Glutamatergic neuron (in vitro differentiated cells): ENCODE measurements around the gene THAP2. TPM values are rescaled to one million over a fixed set of nuclear protein-coding genes. Genes with fewer than 3 reads are reported as not detected.

ENCODE experiments used
- DNase-seq: peaks from one replicate; pipeline ENCODE4 v3.0.0; 2022
- H3K27ac Mint-ChIP-seq: one replicate; pipeline ENCODE4 v1.8.0; 2020; ENCODE audit warnings: mild to moderate bottlenecking, mixed read lengths, inconsistent platforms; ENCODE audit not compliant: unreplicated experiment
- H3K27me3 Mint-ChIP-seq: one replicate; pipeline ENCODE4 v1.8.0; 2020; ENCODE audit warnings: mild to moderate bottlenecking, moderate library complexity, mixed read lengths, inconsistent platforms; ENCODE audit not compliant: unreplicated experiment
- H3K36me3 Mint-ChIP-seq: one replicate; pipeline ENCODE4 v1.8.0; 2020; ENCODE audit warnings: mild to moderate bottlenecking, mixed read lengths, inconsistent platforms; ENCODE audit not compliant: unreplicated experiment
- H3K4me1 Mint-ChIP-seq: one replicate; pipeline ENCODE4 v1.8.0; 2020; ENCODE audit warnings: mild to moderate bottlenecking, low read depth, mixed read lengths, inconsistent platforms; ENCODE audit not compliant: unreplicated experiment
- H3K4me3 Mint-ChIP-seq: one replicate; pipeline ENCODE4 v1.8.0; 2020; ENCODE audit warnings: mild to moderate bottlenecking, mixed read lengths, inconsistent platforms; ENCODE audit not compliant: unreplicated experiment
- H3K9me3 Mint-ChIP-seq: one replicate; pipeline ENCODE4 v1.8.0; 2020; ENCODE audit warnings: mild to moderate bottlenecking, moderate library complexity, mixed read lengths, inconsistent platforms; ENCODE audit not compliant: unreplicated experiment
- CTCF ChIP-seq: fragments of 200-600 bp; sonication (generic); IDR thresholded peaks from one replicate; pipeline ENCODE4 v1.5.0; 2021; ENCODE audit not compliant: partially characterized antibody, unreplicated experiment
- total RNA-seq: library from RNA; stranded (reverse); fragmentation: NEBNext Ultra II Directional; extraction: Animal tissue kit (Norgen Biotek cat#: 25700); gene quantifications from one replicate; pipeline ENCODE4 v1.2.1, GENCODE V29; 2021; ENCODE audit not compliant: unreplicated experiment

Gene THAP2
- total RNA-seq, 1 donor from 2014 or later, result 7.9 TPM

- no peak overlapping the region for H3K4me3 Mint-ChIP-seq
These were observed 22.7 kb upstream of the THAP2 start for GRCh38 chr12:71641390-71641789.

GRCh38 chr12:71642264-71642663 is 21.8 kb upstream of the THAP2 start:
- TF ChIP-seq CTCF, result no peak
- H3K9me3 Mint-ChIP-seq, result no peaks in the 10 kb centered on the region
- no peaks in the 10 kb centered on the region for H3K4me1 Mint-ChIP-seq
- H3K27ac Mint-ChIP-seq, result no peak overlapping the region
- H3K4me3 Mint-ChIP-seq, result no peak overlapping the region
- no peaks in the 10 kb centered on the region for H3K36me3 Mint-ChIP-seq
- DNase-seq, result no peak
- no peaks in the 10 kb centered on the region for H3K27me3 Mint-ChIP-seq

More at GRCh38 chr12:71641390-71641789, 22.7 kb upstream of the THAP2 start:
- Mint-ChIP-seq H3K4me1 (no peaks in the 10 kb centered on the region), H3K27ac (no peak overlapping the region), H3K9me3 (no peaks in the 10 kb centered on the region), H3K36me3 (no peaks in the 10 kb centered on the region), H3K27me3 (no peaks in the 10 kb centered on the region)
- no peak for TF ChIP-seq CTCF
- DNase-seq, result no peak

GRCh38 chr12:71645268-71645667 is 18.8 kb upstream of the THAP2 start:
- H3K27ac Mint-ChIP-seq, result no peak overlapping the region
- H3K27me3 Mint-ChIP-seq, result no peaks in the 10 kb centered on the region
- TF ChIP-seq CTCF, result no peak
- no peaks in the 10 kb centered on the region for H3K4me1 Mint-ChIP-seq
- DNase-seq, result no peak
- H3K4me3 Mint-ChIP-seq, result no peak overlapping the region
- H3K36me3 Mint-ChIP-seq, result no peaks in the 10 kb centered on the region
- H3K9me3 Mint-ChIP-seq, result no peaks in the 10 kb centered on the region

- Mint-ChIP-seq H3K27me3 (no peaks in the 10 kb centered on the region), H3K36me3 (no peaks in the 10 kb centered on the region), H3K4me3 (no peak overlapping the region), H3K27ac (no peak overlapping the region), H3K4me1 (no peaks in the 10 kb centered on the region), H3K9me3 (no peaks in the 10 kb centered on the region)
- DNase-seq, result no peak
- no peak for TF ChIP-seq CTCF
These were observed 17.6 kb upstream of the THAP2 start for GRCh38 chr12:71646512-71646911.

GRCh38 chr12:71648537-71648936 is 15.6 kb upstream of the THAP2 start:
- Mint-ChIP-seq H3K27ac (no peak overlapping the region), H3K9me3 (no peaks in the 10 kb centered on the region), H3K4me3 (no peak overlapping the region), H3K36me3 (no peaks in the 10 kb centered on the region), H3K4me1 (no peaks in the 10 kb centered on the region), H3K27me3 (no peaks in the 10 kb centered on the region)
- TF ChIP-seq CTCF, result no peak
- DNase-seq, result no peak
